ELR (cell line): Measurements from ENCODE around the gene STAT2.
"Not testable (repeated sequence)": the region's sequence is repeated elsewhere in the genome, so short reads cannot be mapped to it uniquely, and the experiment has no call there.

Experiments used
- DNase-seq: peaks from one replicate; pipeline ENCODE4 v3.0.0-alpha.2; 2015; ENCODE audit warnings: low read depth

The STAT2 gene

GRCh38 chr12:56330936-56331490 lies 28.9 kb downstream of the STAT2 start:
- DNase-seq = no peak

GRCh38 chr12:56326533-56326932 lies 33.4 kb downstream of the STAT2 start:
- DNase-seq = no peak

- no peak for DNase-seq
These were observed 33.8 kb downstream of the STAT2 start for GRCh38 chr12:56326126-56326525.

GRCh38 chr12:56324206-56324605 lies 35.7 kb downstream of the STAT2 start:
- DNase-seq = no peak

GRCh38 chr12:56321610-56322009 lies 38.3 kb downstream of the STAT2 start:
- not testable (repeated sequence) for DNase-seq

GRCh38 chr12:56321027-56321426 lies 38.9 kb downstream of the STAT2 start:
- peak; percentile 75 for DNase-seq

GRCh38 chr12:56317675-56318074 lies 42.2 kb downstream of the STAT2 start:
- no peak for DNase-seq

- DNase-seq = peak; percentile 99
These were observed 44.1 kb downstream of the STAT2 start, which contains the start of gene CNPY2 for GRCh38 chr12:56315622-56316473. Gene CNPY2, minus strand, starts transcription at chr12:56315988. Its CDS starts 771 bp downstream, at chr12:56315217.

- DNase-seq = peak; percentile 33
These were observed 44.7 kb downstream of the STAT2 start for GRCh38 chr12:56315249-56315621.

- DNase-seq = no peak
These were observed 48.9 kb downstream of the STAT2 start for GRCh38 chr12:56311003-56311402.

GRCh38 chr12:56308714-56309113 lies 51.2 kb downstream of the STAT2 start:
- no peak for DNase-seq

GRCh38 chr12:56307221-56307965 lies 52.5 kb downstream of the STAT2 start:
- DNase-seq = no peak

GRCh38 chr12:56304872-56305590 lies 54.9 kb downstream of the STAT2 start:
- DNase-seq = no peak

- DNase-seq = no peak
These were observed 55.6 kb downstream of the STAT2 start for GRCh38 chr12:56304276-56304675.

- DNase-seq = no peak
These were observed 59.1 kb downstream of the STAT2 start for GRCh38 chr12:56300644-56301464.

- peak; percentile 100 for DNase-seq
These were observed 59.9 kb downstream of the STAT2 start, which contains the start of gene CS for GRCh38 chr12:56299853-56300643. Gene CS, minus strand, starts transcription at chr12:56300330. Its CDS starts 129 bp downstream, at chr12:56300201.

- peak; percentile 45 for DNase-seq
These were observed 60.5 kb downstream of the STAT2 start for GRCh38 chr12:56299308-56299852.

- DNase-seq = no peak
These were observed 61.1 kb downstream of the STAT2 start for GRCh38 chr12:56298828-56299227.

GRCh38 chr12:56297400-56297799 lies 62.5 kb downstream of the STAT2 start:
- no peak for DNase-seq

- DNase-seq = no peak
These were observed 63.6 kb downstream of the STAT2 start for GRCh38 chr12:56296295-56296694.
